Left ventricle myocardium superior (tissue), 1 donor: Measurements from ENCODE around the gene DONSON. TPM values are rescaled to one million over a fixed set of nuclear protein-coding genes. Genes with fewer than 3 reads are reported as not detected.
A peak's percentile ranks its signal among the peaks of the same experiment; 100 is the strongest.

Source experiments
- ATAC-seq: fragments of 200-7000 bp; cut with Tn5 transposase; one replicate; pipeline ENCODE4 v1.9.1; 2020; ENCODE audit warnings: mild to moderate bottlenecking, moderate library complexity
- DNase-seq: peaks from one replicate; pipeline ENCODE4 v3.0.0-alpha.2; 2020
- intact Hi-C: fragments of 100-400 bp; cut with micrococcal nuclease; formaldehyde crosslinking; loops from one replicate; pipeline ENCODE4 v1.11.0; 2022
- total RNA-seq: library from RNA; stranded (reverse); fragmentation: NEBNext Ultra II Directional; extraction: Animal tissue kit (Norgen Biotek cat#: 25700); gene quantifications from one replicate; pipeline ENCODE4 v1.2.1, GENCODE V29; 2021
- donor health status: DM: no; HTN: yes; CAD: no; lungs with severe emphysema.

Gene DONSON
- total RNA-seq, 1 donor from 2014 or later: 7.6 TPM

DNA sequence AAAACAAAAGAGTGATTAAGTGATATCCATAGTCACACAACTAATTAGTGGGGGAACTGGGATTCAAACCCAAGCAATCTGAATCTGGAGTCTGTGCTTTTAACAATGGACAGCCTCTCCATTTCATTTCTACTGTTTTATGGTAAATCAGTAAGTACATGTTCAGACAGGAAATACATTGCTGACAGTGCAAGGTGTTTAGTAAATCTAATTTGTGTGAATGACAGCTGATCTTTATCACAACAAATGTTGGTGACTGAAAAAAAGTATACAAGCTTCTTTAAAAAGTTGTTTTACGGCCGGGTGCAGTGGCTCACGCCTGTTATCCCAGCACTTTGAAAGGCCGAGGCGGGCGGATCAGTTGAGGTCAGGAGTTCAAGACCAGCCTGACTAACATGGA, 20.6 kb downstream of the DONSON start:
- ATAC-seq: no peak
- DNase-seq: no peak
- intact Hi-C loops: no loop called here

DNA sequence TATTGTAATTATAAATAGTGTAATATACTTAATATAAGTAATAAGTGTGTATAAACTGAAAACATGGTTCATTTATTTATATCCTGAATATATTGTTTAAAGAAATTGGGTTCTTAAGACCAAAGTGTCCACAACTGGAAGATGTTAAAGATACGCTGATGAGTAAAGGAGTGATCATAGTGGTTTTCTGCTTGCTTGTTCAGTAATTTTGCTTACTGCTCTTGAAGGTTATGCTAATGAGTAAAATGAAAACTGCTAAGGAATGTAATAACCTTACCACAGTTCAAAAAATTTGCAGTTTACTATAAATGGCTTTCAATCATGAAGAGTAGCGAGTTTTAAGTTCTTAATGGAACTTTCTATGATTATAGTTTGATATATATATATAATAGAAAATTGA, 22.0 kb downstream of the DONSON start:
- ATAC-seq (no peak), DNase-seq (no peak)
- intact Hi-C loops: no loop called here

- ATAC-seq (no peak), DNase-seq (no peak)
- intact Hi-C loops: no loop called here
Observed at GRCh38 chr21:33562389-33562788, 26.1 kb downstream of the DONSON start.

GRCh38 chr21:33561373-33561772, 27.1 kb downstream of the DONSON start:
- intact Hi-C loops: no loop called here
- DNase-seq (no peak), ATAC-seq (no peak)

- ATAC-seq: no peak
- no peak for DNase-seq
- intact Hi-C loops: no loop called here
Observed at GRCh38 chr21:33560965-33561364, 27.5 kb downstream of the DONSON start.

GRCh38 chr21:33559813-33560212, 28.7 kb downstream of the DONSON start:
- intact Hi-C loops: no loop called here
- ATAC-seq (no peak), DNase-seq (no peak)

DNA sequence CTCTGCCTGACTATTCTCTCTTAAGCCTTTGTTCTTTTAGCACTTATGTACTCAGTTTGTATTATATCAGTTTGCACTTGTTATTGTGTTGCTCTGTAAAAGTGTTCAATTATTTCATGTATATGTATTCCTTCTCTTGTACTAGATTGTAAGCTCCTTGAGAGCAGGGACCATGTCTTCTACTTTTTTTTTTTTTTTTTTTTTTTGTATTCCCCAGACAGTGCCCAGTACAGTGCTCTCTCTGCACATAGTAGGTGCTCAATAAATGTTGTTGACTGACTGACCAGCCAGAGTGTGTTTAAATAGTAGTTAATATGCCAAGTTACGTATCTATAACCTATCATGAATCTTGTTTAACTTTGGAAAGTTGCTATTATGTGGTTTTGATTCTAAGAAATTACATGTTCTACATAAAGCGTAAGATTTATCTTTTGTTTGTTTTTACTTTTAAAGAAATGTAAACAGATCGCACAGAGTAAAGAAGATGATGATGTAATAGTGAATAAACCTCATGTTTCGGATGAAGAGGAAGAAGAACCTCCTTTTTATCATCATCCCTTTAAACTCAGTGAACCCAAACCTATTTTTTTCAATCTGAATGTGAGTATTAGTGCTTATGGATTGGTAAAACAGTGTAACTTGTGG, 29.6 kb downstream of the DONSON start:
- DNase-seq: no peak
- no peak for ATAC-seq
- intact Hi-C loops: no loop called here

DNA sequence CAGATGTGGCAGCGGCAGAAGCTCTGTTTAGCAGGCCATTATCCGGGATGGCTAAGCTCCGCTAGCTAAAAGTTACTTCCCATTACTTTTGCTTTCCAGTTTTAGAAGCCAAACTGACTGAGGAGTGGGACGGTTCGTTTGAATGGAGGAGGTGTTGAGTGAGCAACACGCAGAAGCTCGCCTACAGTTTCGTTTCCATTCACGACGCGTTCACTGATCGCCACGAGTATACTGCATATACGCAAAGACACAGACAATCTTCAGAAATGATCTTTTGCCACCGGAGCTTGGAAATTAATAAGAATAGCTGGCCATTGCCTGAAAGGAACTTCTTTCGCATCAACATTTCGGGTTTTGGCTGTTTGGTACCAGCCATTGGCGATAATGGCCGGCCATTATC, 31.0 kb downstream of the DONSON start:
- intact Hi-C loops: no loop called here
- ATAC-seq (no peak), DNase-seq (no peak)

GRCh38 chr21:33554982-33555344, 33.5 kb downstream of the DONSON start:
- intact Hi-C loops: no loop called here
- ATAC-seq: no peak

DNA sequence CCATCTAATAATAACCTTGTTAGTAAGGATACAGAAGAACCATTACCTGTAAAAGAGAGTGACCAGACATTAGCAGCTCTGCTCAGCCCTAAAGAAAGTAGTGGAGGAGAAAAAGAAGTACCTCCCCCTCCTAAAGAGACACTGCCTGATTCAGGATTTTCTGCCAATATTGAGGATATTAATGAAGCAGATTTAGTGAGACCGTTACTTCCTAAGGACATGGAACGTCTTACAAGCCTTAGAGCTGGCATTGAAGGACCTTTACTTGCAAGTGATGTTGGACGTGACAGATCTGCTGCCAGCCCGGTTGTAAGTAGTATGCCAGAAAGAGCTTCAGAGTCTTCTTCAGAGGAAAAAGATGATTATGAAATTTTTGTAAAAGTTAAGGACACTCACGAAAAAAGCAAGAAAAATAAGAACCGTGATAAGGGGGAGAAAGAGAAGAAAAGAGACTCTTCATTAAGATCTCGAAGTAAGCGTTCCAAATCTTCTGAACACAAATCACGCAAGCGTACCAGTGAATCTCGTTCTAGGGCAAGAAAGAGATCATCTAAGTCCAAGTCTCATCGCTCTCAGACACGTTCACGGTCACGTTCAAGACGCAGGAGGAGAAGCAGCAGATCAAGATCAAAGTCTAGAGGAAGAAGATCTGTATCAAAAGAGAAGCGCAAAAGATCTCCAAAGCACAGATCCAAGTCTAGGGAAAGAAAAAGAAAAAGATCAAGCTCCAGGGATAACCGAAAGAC, 34.1 kb downstream of the DONSON start:
- DNase-seq (no peak), ATAC-seq (no peak)
- intact Hi-C loops: no loop called here

More at GRCh38 chr21:33554982-33555344, 33.5 kb downstream of the DONSON start:
- no peak for DNase-seq

DNA sequence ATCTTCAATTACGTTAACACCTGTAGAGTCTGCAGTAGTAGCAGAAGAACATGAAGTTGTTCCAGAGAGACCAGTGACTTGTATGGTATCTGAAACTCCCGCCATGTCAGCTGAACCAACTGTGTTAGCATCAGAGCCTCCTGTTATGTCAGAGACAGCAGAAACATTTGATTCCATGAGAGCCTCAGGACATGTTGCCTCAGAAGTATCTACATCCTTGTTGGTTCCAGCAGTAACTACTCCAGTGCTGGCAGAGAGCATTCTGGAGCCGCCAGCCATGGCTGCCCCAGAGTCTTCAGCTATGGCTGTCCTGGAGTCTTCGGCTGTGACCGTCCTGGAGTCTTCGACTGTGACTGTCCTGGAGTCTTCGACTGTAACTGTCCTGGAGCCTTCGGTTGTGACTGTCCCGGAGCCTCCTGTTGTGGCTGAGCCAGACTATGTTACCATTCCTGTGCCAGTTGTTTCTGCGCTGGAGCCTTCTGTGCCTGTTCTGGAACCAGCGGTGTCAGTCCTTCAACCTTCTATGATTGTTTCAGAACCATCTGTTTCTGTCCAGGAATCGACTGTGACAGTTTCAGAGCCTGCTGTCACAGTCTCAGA, 35.4 kb downstream of the DONSON start:
- peak; percentile 10 for ATAC-seq
- intact Hi-C loops: no loop called here
- no peak for DNase-seq

GRCh38 chr21:33552093-33552998, 36.1 kb downstream of the DONSON start:
- intact Hi-C loops: no loop called here
- DNase-seq (no peak), ATAC-seq (peak; percentile 25)

- no peak for DNase-seq
- intact Hi-C loops: no loop called here
- ATAC-seq: no peak
Observed at GRCh38 chr21:33551664-33552063, 36.8 kb downstream of the DONSON start.

GRCh38 chr21:33550772-33551660, 37.5 kb downstream of the DONSON start:
- DNase-seq (no peak), ATAC-seq (peak; percentile 7)
- intact Hi-C loops: no loop called here

- intact Hi-C loops: no loop called here
- ATAC-seq (peak; percentile 5), DNase-seq (no peak)
Observed at GRCh38 chr21:33549848-33550771, 38.4 kb downstream of the DONSON start.

DNA sequence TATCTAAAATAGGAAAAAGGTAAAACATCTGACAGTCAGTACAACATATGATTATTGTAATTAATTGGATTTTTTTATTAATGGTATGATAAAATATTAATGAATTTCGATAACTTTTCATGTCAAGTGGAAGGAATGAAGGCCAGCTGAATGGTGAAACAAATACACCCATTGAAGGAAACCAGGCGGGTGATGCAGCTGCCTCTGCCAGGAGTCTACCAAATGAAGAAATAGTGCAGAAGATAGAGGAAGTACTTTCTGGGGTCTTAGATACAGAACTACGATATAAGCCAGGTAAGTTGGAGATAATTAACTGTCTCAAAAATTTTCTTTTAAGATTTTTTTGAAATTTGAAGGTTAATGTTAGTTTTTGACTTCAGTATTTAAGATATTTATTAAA, 42.4 kb downstream of the DONSON start:
- ATAC-seq: no peak
- DNase-seq: no peak
- intact Hi-C loops: no loop called here

DNA sequence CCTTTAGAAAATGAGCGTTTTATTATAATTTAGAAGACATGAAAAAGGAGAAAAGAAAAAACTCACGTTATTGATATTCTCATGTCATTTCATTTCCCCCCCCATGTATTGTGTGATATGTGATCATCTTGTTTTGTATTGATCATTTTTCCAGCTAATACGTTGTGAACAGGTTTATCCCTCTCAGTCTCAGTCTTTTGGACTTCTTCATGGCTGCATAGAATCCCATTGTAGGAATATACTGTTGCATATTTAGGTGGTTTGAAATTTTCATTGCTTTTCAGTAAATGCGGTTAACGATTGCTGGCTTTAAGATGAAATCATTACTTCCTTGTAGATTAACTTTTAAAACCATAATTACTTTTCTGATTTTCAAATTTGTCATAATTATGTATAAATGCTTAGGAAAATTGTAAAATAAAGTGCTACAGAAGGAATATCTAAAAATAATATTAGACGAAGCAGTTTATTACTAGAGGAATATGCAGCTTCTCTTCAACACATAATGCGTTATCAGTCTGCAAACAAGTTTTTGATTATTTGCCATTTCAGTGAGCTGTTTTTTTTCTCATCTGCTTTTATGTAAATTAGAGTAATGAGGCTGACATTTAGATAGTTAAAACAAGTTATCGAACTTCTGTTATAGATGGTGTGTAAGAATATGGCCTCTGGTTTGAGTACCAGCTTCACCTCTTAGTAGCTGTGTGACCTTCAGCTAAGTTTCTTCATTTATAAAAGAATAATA, 43.9 kb downstream of the DONSON start:
- DNase-seq: no peak
- intact Hi-C loops: no loop called here
- ATAC-seq: no peak
